SK-N-SH (cell line): ENCODE measurements around the gene SPG7.

ENCODE experiments used
- MXI1 ChIP-seq: IDR thresholded peaks from 2 replicates; pipeline ENCODE4 v1.6.1; 2012; ENCODE audit warnings: mild to moderate bottlenecking, low read depth, low read length, improper control_type of control experiment
- RFX5 ChIP-seq: IDR thresholded peaks from 2 replicates; pipeline ENCODE4 v1.6.1; 2012; ENCODE audit warnings: mild to moderate bottlenecking, improper control_type of control experiment, low read length
- TF ChIP-seq, protein P1 (sequence below): fragments of 200-600 bp; sonication (generic); IDR thresholded peaks from 2 replicates; pipeline ENCODE4 v1.6.1; 2017; ENCODE audit warnings: antibody characterized with exemption, mild to moderate bottlenecking, moderate library complexity

DNA sequence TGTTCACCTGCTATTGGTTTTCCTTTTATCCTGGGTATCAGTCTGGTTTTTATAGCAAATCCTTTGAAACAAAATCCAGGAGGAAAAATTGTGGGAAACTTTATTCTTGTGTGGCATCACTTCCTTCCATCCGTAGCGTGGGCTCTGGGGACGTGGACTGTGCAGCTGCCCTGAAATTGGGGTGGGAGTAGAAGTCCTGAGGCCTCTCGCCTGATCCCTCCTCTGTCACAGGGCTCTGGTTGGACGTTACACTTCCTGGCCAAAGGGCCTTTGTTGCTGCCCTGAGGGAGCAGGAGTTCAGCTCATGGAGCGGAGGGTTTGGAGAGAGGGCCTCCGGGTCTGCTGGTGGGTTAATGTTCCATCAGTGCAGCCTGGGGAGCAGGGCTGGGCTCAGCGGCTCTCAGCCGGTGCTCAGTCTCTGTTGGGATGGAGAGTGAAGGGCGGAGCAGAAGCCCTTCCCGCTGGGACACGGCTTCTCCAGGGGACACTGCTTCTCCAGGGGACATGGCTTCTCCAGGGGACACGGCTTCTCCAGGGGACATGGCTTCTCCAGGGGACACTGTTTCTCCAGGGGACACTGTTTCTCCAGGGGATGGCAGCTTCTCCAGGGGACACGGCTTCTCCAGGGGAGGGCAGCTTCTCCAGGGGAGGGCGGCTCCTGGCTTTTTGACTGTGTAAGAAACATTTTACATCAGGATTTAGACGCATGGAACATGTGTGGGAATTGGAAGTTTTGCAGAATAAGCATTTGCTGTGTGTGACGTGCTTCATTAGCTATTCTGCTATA lies 37.0 kb downstream of the SPG7 start:
- TF ChIP-seq RFX5: no peak
- TF ChIP-seq, protein P1, sequence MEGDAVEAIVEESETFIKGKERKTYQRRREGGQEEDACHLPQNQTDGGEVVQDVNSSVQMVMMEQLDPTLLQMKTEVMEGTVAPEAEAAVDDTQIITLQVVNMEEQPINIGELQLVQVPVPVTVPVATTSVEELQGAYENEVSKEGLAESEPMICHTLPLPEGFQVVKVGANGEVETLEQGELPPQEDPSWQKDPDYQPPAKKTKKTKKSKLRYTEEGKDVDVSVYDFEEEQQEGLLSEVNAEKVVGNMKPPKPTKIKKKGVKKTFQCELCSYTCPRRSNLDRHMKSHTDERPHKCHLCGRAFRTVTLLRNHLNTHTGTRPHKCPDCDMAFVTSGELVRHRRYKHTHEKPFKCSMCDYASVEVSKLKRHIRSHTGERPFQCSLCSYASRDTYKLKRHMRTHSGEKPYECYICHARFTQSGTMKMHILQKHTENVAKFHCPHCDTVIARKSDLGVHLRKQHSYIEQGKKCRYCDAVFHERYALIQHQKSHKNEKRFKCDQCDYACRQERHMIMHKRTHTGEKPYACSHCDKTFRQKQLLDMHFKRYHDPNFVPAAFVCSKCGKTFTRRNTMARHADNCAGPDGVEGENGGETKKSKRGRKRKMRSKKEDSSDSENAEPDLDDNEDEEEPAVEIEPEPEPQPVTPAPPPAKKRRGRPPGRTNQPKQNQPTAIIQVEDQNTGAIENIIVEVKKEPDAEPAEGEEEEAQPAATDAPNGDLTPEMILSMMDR: no peak
- no peak for TF ChIP-seq MXI1
